Ramos (cell line): ENCODE measurements around the gene KCNQ1OT1.

Experiments
- in situ Hi-C: fragments of 300-500 bp; cut with MboI; formaldehyde crosslinking; loops from one replicate; pipeline ENCODE4 v1.14.3; 2022; ENCODE audit warnings: low sequenced_read_pairs; ENCODE audit not compliant: unreplicated experiment

The KCNQ1OT1 gene

GRCh38 chr11:2565447-2566222, 134.2 kb downstream of the KCNQ1OT1 start:
- in situ Hi-C loops, result no loop called here

- in situ Hi-C loops, result no loop called here
Measured at GRCh38 chr11:2564588-2565425, 135.0 kb downstream of the KCNQ1OT1 start.

- in situ Hi-C loops, result no loop called here
Measured at GRCh38 chr11:2564008-2564530, 135.7 kb downstream of the KCNQ1OT1 start.

- in situ Hi-C loops, result no loop called here
Measured at GRCh38 chr11:2563213-2564007, 136.4 kb downstream of the KCNQ1OT1 start.

- in situ Hi-C loops, result no loop called here
Measured at GRCh38 chr11:2562890-2563212, 136.9 kb downstream of the KCNQ1OT1 start.

GRCh38 chr11:2561696-2562581, 137.9 kb downstream of the KCNQ1OT1 start:
- in situ Hi-C loops, result no loop called here

- in situ Hi-C loops, result no loop called here
Measured at GRCh38 chr11:2559527-2560311, 140.1 kb downstream of the KCNQ1OT1 start.

- in situ Hi-C loops, result no loop called here
Measured at GRCh38 chr11:2558861-2559526, 140.8 kb downstream of the KCNQ1OT1 start.

GRCh38 chr11:2558397-2558796, 141.4 kb downstream of the KCNQ1OT1 start:
- in situ Hi-C loops, result no loop called here
